SK-N-SH (cell line): ENCODE results near the gene CNTNAP5. TPM values are rescaled to one million over a fixed set of nuclear protein-coding genes. Genes with fewer than 3 reads are reported as not detected.

Experiments used
- CTCF ChIA-PET: fragments of 300-600, 350-600 bp; formaldehyde crosslinking; extraction: SDS; loops from one replicate; lab custom pipeline; 2021; lab: Yijun Ruan, JAX
- POLR2A ChIA-PET: fragments of 350-600 bp; sonication (Branson Sonifier 250); formaldehyde crosslinking; extraction: SDS; loops from one replicate; lab custom pipeline; 2020; ENCODE audit warnings: antibody characterized with exemption, inconsistent platforms; lab: Yijun Ruan, JAX
- DNase-seq: peaks from one replicate; pipeline ENCODE4 v3.0.0; 2012
- H2AFZ ChIP-seq: fragments of 200-600 bp; sonication (generic); 2 replicates; pipeline ENCODE4 v1.8.1; 2016; ENCODE audit warnings: antibody characterized with exemption, mild to moderate bottlenecking, low read depth
- H3F3A ChIP-seq: fragments of 200-600 bp; sonication (generic); replicated peaks from 2 replicates; pipeline ENCODE3; 2016; ENCODE audit warnings: antibody characterized with exemption, mild to moderate bottlenecking; ENCODE audit not compliant: insufficient read depth
- H3K27ac ChIP-seq, 2 experiments: fragments of 200-500 bp in 1 of 2; fragments of 200-600 bp in 1 of 2; sonication (Bioruptor generic) in 1 of 2; sonication (generic), shearing (Covaris generic) in 1 of 2; 2 replicates each; pipeline versions ENCODE4 v1.5.1 to v1.6.1; 2014 to 2016; ENCODE audit warnings: low read depth in 2 of 2, inconsistent platforms in 1 of 2, low read length in 1 of 2, mild to moderate bottlenecking in 1 of 2, mixed read lengths in 1 of 2
- H3K27me3 ChIP-seq: fragments of 200-600 bp; sonication (generic), shearing (Covaris generic); 2 replicates; pipeline ENCODE4 v1.6.1; 2016; ENCODE audit warnings: mixed run types; ENCODE audit not compliant: insufficient read depth
- H3K36me3 ChIP-seq, 2 experiments: fragments of 200-500 bp in 1 of 2; fragments of 200-600 bp in 1 of 2; sonication (Bioruptor generic) in 1 of 2; sonication (generic) in 1 of 2; replicated peaks in 1 of 2; 2 replicates each; pipeline versions ENCODE3 to v1.5.1; 2014 to 2016; ENCODE audit warnings: low read length in 1 of 2, mild to moderate bottlenecking in 1 of 2; ENCODE audit not compliant: insufficient read depth in 2 of 2, control insufficient read depth in 1 of 2
- H3K4me1 ChIP-seq, 2 experiments: fragments of 200-500 bp in 1 of 2; fragments of 200-600 bp in 1 of 2; sonication (Bioruptor generic) in 1 of 2; sonication (generic), shearing (Covaris generic) in 1 of 2; 2 replicates each; pipeline versions ENCODE4 v1.5.1 to v1.6.1; 2014 to 2016; ENCODE audit warnings: low read depth in 1 of 2, low read length in 1 of 2, mixed run types in 1 of 2; ENCODE audit not compliant: insufficient read depth in 2 of 2, control insufficient read depth in 1 of 2
- H3K4me2 ChIP-seq: fragments of 200-600 bp; sonication (generic), shearing (Covaris generic); 2 replicates; pipeline ENCODE4 v1.6.1; 2017; ENCODE audit warnings: mixed run types
- H3K4me3 ChIP-seq, 2 experiments: fragments of 200-500 bp in 1 of 2; fragments of 200-600 bp in 1 of 2; sonication (Bioruptor generic) in 1 of 2; sonication (generic), shearing (Covaris generic) in 1 of 2; 2 replicates each; pipeline versions ENCODE4 v1.5.1 to v1.8.1; 2014 to 2016; ENCODE audit warnings: low read depth in 2 of 2, inconsistent platforms in 1 of 2, low read length in 1 of 2, mild to moderate bottlenecking in 1 of 2, mixed read lengths in 1 of 2, moderate library complexity in 1 of 2
- H3K79me2 ChIP-seq: fragments of 200-600 bp; sonication (generic); 2 replicates; pipeline ENCODE4 v1.8.1; 2017; ENCODE audit warnings: mild to moderate bottlenecking; ENCODE audit not compliant: insufficient read depth
- H3K9ac ChIP-seq: fragments of 200-600 bp; sonication (generic); 2 replicates; pipeline ENCODE4 v1.6.1; 2017; ENCODE audit warnings: mixed run types
- H3K9me2 ChIP-seq: fragments of 200-600 bp; sonication (generic); 2 replicates; pipeline ENCODE4 v1.6.1; 2017; ENCODE audit warnings: mixed run types
- H3K9me3 ChIP-seq: fragments of 200-600 bp; sonication (generic); 2 replicates; pipeline ENCODE4 v1.6.1; 2017; ENCODE audit warnings: mixed run types, mild to moderate bottlenecking, moderate library complexity
- H4K20me1 ChIP-seq: fragments of 200-600 bp; sonication (generic); 2 replicates; pipeline ENCODE4 v1.6.1; 2017; ENCODE audit warnings: mild to moderate bottlenecking, mixed run types; ENCODE audit not compliant: insufficient read depth
- CHD2 ChIP-seq: fragments of 150-350 bp; IDR thresholded peaks from 2 replicates; pipeline ENCODE4 v1.6.1; 2018; ENCODE audit warnings: low read length; ENCODE audit not compliant: partially characterized antibody
- CTCF ChIP-seq: fragments of 200-600 bp; sonication (generic); IDR thresholded peaks from 2 replicates; pipeline ENCODE4 v1.6.1; 2017; ENCODE audit warnings: antibody characterized with exemption, mild to moderate bottlenecking, moderate library complexity
- EZH2phosphoT487 ChIP-seq: fragments of 200-600 bp; sonication (generic); IDR thresholded peaks from 2 replicates; pipeline ENCODE4 v1.6.1; 2017; ENCODE audit warnings: low read depth, mixed run types, mild to moderate bottlenecking, antibody characterized with exemption, moderate library complexity, borderline replicate concordance
- FOSL2 ChIP-seq: IDR thresholded peaks from 2 replicates; pipeline ENCODE4 v1.4.0; 2012; ENCODE audit warnings: low read depth, mild to moderate bottlenecking, moderate library complexity, borderline replicate concordance
- FOXJ3 ChIP-seq: sonication (generic); formaldehyde crosslinking; IDR thresholded peaks from 2 replicates; pipeline ENCODE4 v1.5.1; 2020; ENCODE audit warnings: mild to moderate bottlenecking, missing genetic modification reagents
- FOXM1 ChIP-seq: IDR thresholded peaks from 2 replicates; pipeline ENCODE4 v1.4.0; 2012; ENCODE audit warnings: low read depth, mild to moderate bottlenecking
- GABPA ChIP-seq: IDR thresholded peaks from 2 replicates; pipeline ENCODE4 v1.4.0; 2012; ENCODE audit warnings: low read depth, mild to moderate bottlenecking
- GATA2 ChIP-seq: sonication (generic); formaldehyde crosslinking; IDR thresholded peaks from 2 replicates; pipeline ENCODE4 v1.5.0; 2020; ENCODE audit warnings: mild to moderate bottlenecking, missing genetic modification reagents
- JUND ChIP-seq: IDR thresholded peaks from 2 replicates; pipeline ENCODE4 v1.4.0; 2012
- MEF2A ChIP-seq: IDR thresholded peaks from 2 replicates; pipeline ENCODE4 v1.4.0; 2012; ENCODE audit warnings: low read depth, borderline replicate concordance
- MXI1 ChIP-seq: IDR thresholded peaks from 2 replicates; pipeline ENCODE4 v1.6.1; 2012; ENCODE audit warnings: mild to moderate bottlenecking, low read depth, low read length, improper control_type of control experiment
- NFIC ChIP-seq: IDR thresholded peaks from 2 replicates; pipeline ENCODE4 v1.4.0; 2012; ENCODE audit warnings: borderline replicate concordance
- PBX3 ChIP-seq: IDR thresholded peaks from 2 replicates; pipeline ENCODE4; 2012
- RAD21 ChIP-seq: IDR thresholded peaks from 2 replicates; pipeline ENCODE4 v1.6.1; 2012; ENCODE audit warnings: mild to moderate bottlenecking, low read length
- RFX5 ChIP-seq: IDR thresholded peaks from 2 replicates; pipeline ENCODE4 v1.6.1; 2012; ENCODE audit warnings: mild to moderate bottlenecking, improper control_type of control experiment, low read length
- RXRA ChIP-seq: IDR thresholded peaks from 2 replicates; pipeline ENCODE4 v1.4.0; 2012; ENCODE audit warnings: low read depth, mild to moderate bottlenecking, borderline replicate concordance
- SIN3A ChIP-seq: IDR thresholded peaks from 2 replicates; pipeline ENCODE4 v1.6.1; 2012; ENCODE audit warnings: low read depth, mild to moderate bottlenecking, low read length, moderate library complexity, borderline replicate concordance
- SMC3 ChIP-seq: IDR thresholded peaks from 2 replicates; pipeline ENCODE4 v1.6.1; 2012; ENCODE audit warnings: low read depth, low read length, improper control_type of control experiment
- TAF1 ChIP-seq: IDR thresholded peaks from 2 replicates; pipeline ENCODE4 v1.6.1; 2012; ENCODE audit warnings: low read depth, mild to moderate bottlenecking, low read length, moderate library complexity, borderline replicate concordance
- TEAD4 ChIP-seq: IDR thresholded peaks from 2 replicates; pipeline ENCODE4 v1.4.0; 2012; ENCODE audit warnings: mild to moderate bottlenecking, borderline replicate concordance; ENCODE audit not compliant: insufficient read depth
- USF2 ChIP-seq: fragments of 150-350 bp; IDR thresholded peaks from 2 replicates; pipeline ENCODE4 v1.6.1; 2017; ENCODE audit warnings: antibody characterized with exemption, low read length, low read depth, borderline replicate concordance
- YY1 ChIP-seq: IDR thresholded peaks from 2 replicates; pipeline ENCODE4 v1.4.0; 2012; ENCODE audit warnings: low read depth, mild to moderate bottlenecking
- WGBS: methylation state at CpG from one replicate; pipeline ENCODE4 v1.1.6; 2017; ENCODE audit warnings: low lambda C conversion rate; 5-methylcytosine and 5-hydroxymethylcytosine counted together
- polyA plus RNA-seq, 3 experiments: library from polyadenylated mRNA; depleted of rRNA; stranded (reverse); fragments of >200 nt; gene quantifications; 2 replicates each; pipeline ENCODE4 v1.2.3, GENCODE V29; 2012

The CNTNAP5 gene
- polyA plus RNA-seq, 1 of the 3 experiments (the other 2 are of a cell fraction) = 0.08 TPM

- Histone ChIP-seq H3K4me2 (no peak overlapping the region), H3K4me1 (no peaks in the 10 kb centered on the region; a peak in 1 of 4 replicates), H3F3A (no peaks in the 10 kb centered on the region), H3K36me3 (no peaks in the 10 kb centered on the region), H2AFZ (no peak overlapping the region), H3K79me2 (no peaks in the 10 kb centered on the region), H3K9ac (no peak overlapping the region), H3K27me3 (no peaks in the 10 kb centered on the region), H4K20me1 (no peaks in the 10 kb centered on the region), H3K27ac (no peak overlapping the region), H3K9me2 (no peaks in the 10 kb centered on the region), H3K9me3 (no peaks in the 10 kb centered on the region), H3K4me3 (no peak overlapping the region)
- TF ChIP-seq NFIC = no peak
- no peak for TF ChIP-seq EZH2phosphoT487
- TF ChIP-seq YY1 = no peak
- no peak for TF ChIP-seq RFX5
- TF ChIP-seq TAF1 = no peak
- TF ChIP-seq CTCF = no peak
- TF ChIP-seq TEAD4 = no peak
- TF ChIP-seq FOXJ3 (CRISPR knock-in tag) = no peak
- no peak for TF ChIP-seq RAD21
- no peak for TF ChIP-seq PBX3
- no peak for TF ChIP-seq FOSL2
- TF ChIP-seq RXRA = no peak
- TF ChIP-seq USF2 = no peak
- ChIA-PET CTCF (interaction anchor here (1.5 kb wide), 1 partner anchor 10 kb away, joined by 4 read pairs; no protein-coding TSS in a partner anchor), POLR2A (no interaction called here)
- no peak for DNase-seq
- 5% methylated on average over 1 of the region's 1 CpG for WGBS
Observed at GRCh38 chr2:124257120-124257519, 232.0 kb downstream of the CNTNAP5 start.

- no peaks in the 10 kb centered on the region for H3K9me2 ChIP-seq
- H3K9me3 ChIP-seq = no peaks in the 10 kb centered on the region
- no peak overlapping the region for H3K4me3 ChIP-seq
- H3K9ac ChIP-seq = no peak overlapping the region
- H3K79me2 ChIP-seq = no peaks in the 10 kb centered on the region
- DNase-seq = no peak
- H3K27me3 ChIP-seq = no peaks in the 10 kb centered on the region
- no peaks in the 10 kb centered on the region for H3F3A ChIP-seq
- no peak overlapping the region for H2AFZ ChIP-seq
- WGBS = 23% methylated on average over 6 of the region's 6 CpGs
- POLR2A ChIA-PET = no interaction called here
- H3K27ac ChIP-seq = no peak overlapping the region
- no peak overlapping the region for H3K4me2 ChIP-seq
- no peaks in the 10 kb centered on the region; a peak in 1 of 4 replicates for H3K4me1 ChIP-seq
- H3K36me3 ChIP-seq = no peaks in the 10 kb centered on the region
- CTCF ChIA-PET = no interaction called here
- H4K20me1 ChIP-seq = no peaks in the 10 kb centered on the region
- TF ChIP-seq FOXM1 (no peak), SMC3 (no peak), RFX5 (no peak), GABPA (no peak), MXI1 (no peak), JUND (no peak), SIN3A (no peak), MEF2A (no peak), PBX3 (no peak), RAD21 (no peak), CHD2 (no peak), EZH2phosphoT487 (no peak), GATA2 (CRISPR knock-in tag) (no peak)
Observed at GRCh38 chr2:124258140-124258880, 233.2 kb downstream of the CNTNAP5 start.
